Activated naive CD8-positive, alpha-beta T cell treated with anti-CD3 and anti-CD28 coated beads, Interleukin-2, amount 50 U/mL, for 24 hours (primary cell): ENCODE results near the gene CFAP100.

Source experiments
- ATAC-seq: fragments of 150-1000 bp; cut with Tn5 transposase; one replicate; pipeline ENCODE4 v1.10.0; 2021
- DNase-seq: peaks from one replicate; pipeline ENCODE4 v3.0.0; 2021
- H3K27ac Mint-ChIP-seq: one replicate; pipeline ENCODE4 v1.8.0; 2021; ENCODE audit warnings: mild to moderate bottlenecking, mixed read lengths
- H3K27me3 Mint-ChIP-seq: one replicate; pipeline ENCODE4 v1.8.0; 2021; ENCODE audit warnings: mixed read lengths
- H3K36me3 Mint-ChIP-seq: one replicate; pipeline ENCODE4 v1.8.0; 2021; ENCODE audit warnings: low read depth, mixed read lengths
- H3K4me1 Mint-ChIP-seq: one replicate; pipeline ENCODE4 v1.8.0; 2021; ENCODE audit warnings: mixed read lengths
- H3K4me3 Mint-ChIP-seq: one replicate; pipeline ENCODE4 v1.8.0; 2021; ENCODE audit warnings: mild to moderate bottlenecking, moderate library complexity, mixed read lengths
- H3K9me3 Mint-ChIP-seq: one replicate; pipeline ENCODE4 v1.8.0; 2021; ENCODE audit warnings: mixed read lengths

The CFAP100 gene

DNA sequence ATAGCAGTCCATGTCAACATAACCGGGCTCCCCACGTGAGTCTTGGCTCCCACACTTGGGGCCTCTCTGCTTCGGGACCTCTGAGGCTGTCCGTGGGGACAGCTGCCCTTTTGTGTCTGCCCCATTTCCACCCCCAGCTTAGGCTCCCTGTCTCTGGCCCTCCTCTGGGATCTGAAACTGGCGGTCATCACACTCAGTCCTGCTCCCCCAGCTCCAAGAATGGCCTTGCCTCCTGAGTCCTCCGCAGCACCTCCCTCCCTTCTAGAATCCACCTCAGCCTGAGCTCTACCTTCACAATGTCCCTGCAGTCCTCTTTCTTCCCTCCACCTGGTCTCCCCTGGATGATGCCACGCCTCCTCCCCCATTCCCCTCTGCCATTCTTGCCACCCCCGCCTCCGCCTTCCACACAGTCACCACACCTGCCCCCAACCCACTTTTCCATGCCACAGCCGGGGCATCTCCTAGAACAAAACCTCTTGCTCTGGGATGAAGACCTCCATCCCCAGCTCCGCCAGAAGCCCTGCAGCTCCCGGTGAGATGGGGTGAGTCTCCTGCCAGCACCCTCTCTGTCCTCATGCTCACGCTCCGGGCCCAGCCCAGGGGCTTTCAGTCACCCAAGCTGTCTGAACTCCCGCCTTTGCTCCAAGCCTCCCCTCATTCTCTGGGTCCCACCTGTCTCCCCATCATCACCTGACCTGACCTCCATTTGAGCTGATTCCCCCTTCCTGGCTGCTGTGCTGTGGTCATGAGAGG, 88.0 kb downstream of the CFAP100 start:
- ATAC-seq = no peak
- no peak overlapping the region for H3K27ac Mint-ChIP-seq

DNA sequence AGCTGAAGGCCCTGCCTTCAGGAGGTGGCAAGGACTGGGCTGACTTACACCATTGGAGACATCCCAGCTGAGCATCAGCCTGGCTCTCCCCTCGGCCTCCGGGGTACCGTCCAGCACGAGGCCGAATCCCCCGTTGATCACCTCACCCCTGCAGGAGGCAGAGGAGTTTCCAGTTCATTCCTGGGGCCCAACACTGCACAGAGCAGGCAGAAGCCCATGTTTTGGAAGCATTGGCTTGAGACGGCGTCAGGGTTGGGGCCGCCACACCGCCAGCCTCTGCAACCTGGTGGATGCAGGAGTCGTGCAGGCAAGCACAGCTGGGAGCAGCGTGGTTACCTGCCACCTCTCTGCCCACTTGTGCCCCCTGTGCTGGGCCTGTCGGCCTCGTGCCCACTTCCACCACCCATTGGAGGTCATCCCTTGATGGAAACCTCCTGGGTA, 88.6 kb downstream of the CFAP100 start:
- ATAC-seq (no peak), DNase-seq (no peak)
- Mint-ChIP-seq H3K27me3 (no peaks in the 10 kb centered on the region), H3K4me1 (peaks cover 11% of the 10 kb centered on the region), H3K36me3 (no peaks in the 10 kb centered on the region), H3K4me3 (no peak overlapping the region), H3K27ac (no peak overlapping the region), H3K9me3 (no peaks in the 10 kb centered on the region)

More for the DNA sequence above, 88.0 kb downstream of the CFAP100 start:
- H3K27me3 Mint-ChIP-seq = no peaks in the 10 kb centered on the region
- H3K4me1 Mint-ChIP-seq = peaks cover 11% of the 10 kb centered on the region
- H3K9me3 Mint-ChIP-seq = no peaks in the 10 kb centered on the region
- no peaks in the 10 kb centered on the region for H3K36me3 Mint-ChIP-seq
- DNase-seq = no peak
- H3K4me3 Mint-ChIP-seq = no peak overlapping the region

DNA sequence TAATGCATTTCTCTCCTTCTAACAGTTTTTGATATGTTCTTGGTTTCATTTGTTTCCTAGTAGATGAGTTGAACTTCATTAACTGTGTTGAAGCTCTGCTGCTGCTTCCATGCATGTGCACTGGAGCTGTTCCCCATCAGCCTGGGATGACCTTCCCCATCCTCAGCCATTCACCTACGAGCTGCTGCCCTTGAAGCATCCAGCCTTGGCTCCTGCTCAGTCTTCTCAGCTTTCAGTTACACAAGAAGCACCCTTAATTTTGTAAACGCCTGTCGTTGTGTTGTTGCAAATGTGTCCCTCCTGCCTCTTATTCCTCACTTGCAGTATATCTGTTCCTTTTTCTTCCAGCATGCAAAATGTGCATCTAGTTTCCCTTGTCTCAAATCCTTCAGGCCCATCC, 89.4 kb downstream of the CFAP100 start:
- Mint-ChIP-seq H3K4me3 (no peak overlapping the region), H3K4me1 (peaks cover 11% of the 10 kb centered on the region), H3K27me3 (no peaks in the 10 kb centered on the region), H3K36me3 (no peaks in the 10 kb centered on the region), H3K9me3 (no peaks in the 10 kb centered on the region), H3K27ac (no peak overlapping the region)
- ATAC-seq (no peak), DNase-seq (no peak)

DNA sequence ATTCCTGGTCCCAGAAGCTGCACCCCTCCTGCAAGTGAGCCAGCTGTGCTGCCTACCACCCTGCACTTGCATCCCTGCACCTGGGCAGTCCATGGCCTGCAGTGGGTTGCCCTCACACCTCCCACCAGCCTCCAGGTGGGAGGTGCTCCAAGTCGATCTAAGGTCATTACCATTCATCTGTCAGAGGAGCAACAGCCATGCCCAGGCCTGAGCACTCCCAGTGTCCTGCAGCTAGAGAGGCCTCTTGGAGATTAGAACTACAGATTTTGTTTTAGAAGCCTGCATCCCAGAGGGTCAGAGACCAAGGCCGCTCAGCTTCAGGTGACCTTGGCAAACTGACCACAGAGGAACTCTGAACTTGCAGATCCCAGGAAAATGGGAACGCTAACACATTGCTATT, 90.0 kb downstream of the CFAP100 start:
- no peaks in the 10 kb centered on the region for H3K36me3 Mint-ChIP-seq
- H3K4me3 Mint-ChIP-seq = no peak overlapping the region
- no peak for DNase-seq
- H3K27me3 Mint-ChIP-seq = no peaks in the 10 kb centered on the region
- H3K27ac Mint-ChIP-seq = no peak overlapping the region
- no peaks in the 10 kb centered on the region for H3K9me3 Mint-ChIP-seq
- peaks cover 11% of the 10 kb centered on the region for H3K4me1 Mint-ChIP-seq
- no peak for ATAC-seq

DNA sequence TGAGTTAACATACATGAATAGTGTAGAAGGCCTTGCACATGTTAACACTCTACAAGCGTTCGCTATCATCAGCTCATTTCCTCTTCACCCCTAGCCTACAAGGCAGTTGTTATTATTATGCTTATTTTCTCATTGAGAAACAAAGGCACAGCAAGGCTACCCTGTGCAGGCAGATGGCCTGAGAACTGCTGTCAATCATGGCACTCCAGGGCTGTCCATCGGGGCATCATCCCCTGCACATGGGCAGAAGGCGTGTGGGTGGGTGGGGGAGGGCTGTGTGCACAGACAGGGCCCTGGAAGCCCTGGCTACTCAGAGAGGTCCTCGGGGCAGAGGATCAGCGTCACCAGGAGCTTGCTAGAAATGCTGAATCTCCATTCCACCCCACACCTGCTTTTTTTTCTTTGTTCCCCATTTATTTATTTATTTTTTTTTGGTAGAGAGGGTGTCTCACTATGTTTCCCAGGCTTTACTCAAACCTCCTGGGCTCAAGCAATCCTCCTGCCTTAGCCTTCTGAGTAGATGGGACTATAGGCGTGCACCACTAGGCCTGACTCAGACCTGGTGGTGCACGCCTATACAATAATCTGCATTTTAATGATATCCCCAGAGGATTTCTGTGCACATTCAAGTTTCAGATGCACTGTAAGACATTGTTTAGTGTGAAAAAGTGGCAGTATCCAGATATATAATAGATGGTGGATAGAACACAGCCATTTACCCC, 90.6 kb downstream of the CFAP100 start:
- DNase-seq (no peak), ATAC-seq (no peak)
- no peak overlapping the region for H3K27ac Mint-ChIP-seq
- H3K9me3 Mint-ChIP-seq = no peaks in the 10 kb centered on the region
- H3K4me3 Mint-ChIP-seq = no peak overlapping the region
- no peaks in the 10 kb centered on the region for H3K27me3 Mint-ChIP-seq
- H3K36me3 Mint-ChIP-seq = no peaks in the 10 kb centered on the region
- peaks cover 11% of the 10 kb centered on the region for H3K4me1 Mint-ChIP-seq

DNA sequence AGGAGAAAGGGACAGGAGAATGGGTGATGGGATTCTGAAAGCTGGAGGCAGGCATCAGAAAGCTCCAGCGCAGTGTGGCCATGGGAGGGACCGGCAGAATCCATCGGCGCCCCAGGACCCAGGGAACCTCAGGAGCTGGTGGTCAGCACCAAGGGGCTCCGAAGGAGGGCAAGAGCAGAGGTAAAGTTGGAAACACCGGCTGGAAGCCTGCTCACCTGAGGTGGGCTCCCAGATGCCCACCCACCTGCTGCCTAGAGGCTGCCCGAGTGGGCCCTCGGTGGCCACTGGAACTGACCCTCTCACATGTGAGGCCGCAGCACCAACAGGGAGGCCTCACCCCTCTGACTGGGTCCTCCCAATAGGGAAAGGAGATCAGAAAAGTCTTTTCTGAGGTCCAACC, 91.2 kb downstream of the CFAP100 start:
- ATAC-seq = no peak
- Mint-ChIP-seq H3K4me3 (no peak overlapping the region), H3K4me1 (peaks cover 11% of the 10 kb centered on the region), H3K36me3 (no peaks in the 10 kb centered on the region), H3K27ac (no peak overlapping the region), H3K27me3 (no peaks in the 10 kb centered on the region), H3K9me3 (no peaks in the 10 kb centered on the region)
- DNase-seq = no peak
